ENCODE data around the gene PROCA1. TPM values are rescaled to one million over a fixed set of nuclear protein-coding genes. Genes with fewer than 3 reads are reported as not detected.

PROCA1 gene
- total RNA-seq, 1 experiment from 2014 or later = 14.2 TPM

GRCh38 chr17:28759256-28759865 is 47.7 kb upstream of the PROCA1 start:
- no peak overlapping the region for H3K4me3 ChIP-seq
- H3K27me3 ChIP-seq (ENCODE audit: insufficient read depth, low read depth) = no peaks in the 10 kb centered on the region
- H2AFZ ChIP-seq = no peak overlapping the region
- no peak overlapping the region for H3K4me2 ChIP-seq
- POLR2A ChIA-PET (ENCODE audit: unreplicated experiment) = no interaction called here
- no TSS peak for BruUV-seq (replicated peaks)
- peaks cover 9% of the 10 kb centered on the region for H3K79me2 ChIP-seq (ENCODE audit: low read depth)
- intact Hi-C loops (cut with micrococcal nuclease; ENCODE audit: unreplicated experiment) = no loop called here
- peaks cover 16% of the 10 kb centered on the region; the same call in 1 of the 2 replicates for H4K20me1 ChIP-seq (ENCODE audit: insufficient read depth)
- H3K9me2 ChIP-seq (ENCODE audit: insufficient read depth) = no peaks in the 10 kb centered on the region
- peaks cover 51% of the 10 kb centered on the region for H3F3A ChIP-seq (ENCODE audit: insufficient read depth, low read depth)
- no peaks in the 10 kb centered on the region for H3K9me3 ChIP-seq (ENCODE audit: insufficient read depth, low read depth)
- no peak overlapping the region for H3K27ac ChIP-seq
- TF ChIP-seq EZH2 (IDR thresholded peaks at IDR 0.05; ENCODE audit: low read depth) (no peak), CTCF (conservative IDR thresholded peaks at IDR 0.05) (no peak)
- peaks cover 15% of the 10 kb centered on the region for H3K4me1 ChIP-seq (replicated peaks; ENCODE audit: insufficient read depth)
- H3K36me3 ChIP-seq (ENCODE audit: low read depth) = no peaks in the 10 kb centered on the region
- CTCF ChIA-PET = no interaction called here
- no peak for DNase-seq

- Histone ChIP-seq H4K20me1 (ENCODE audit: insufficient read depth) (peaks cover 16% of the 10 kb centered on the region; the same call in 1 of the 2 replicates), H3F3A (ENCODE audit: insufficient read depth, low read depth) (peaks cover 48% of the 10 kb centered on the region), H3K4me3 (no peak overlapping the region), H3K4me2 (no peak overlapping the region), H3K27ac (no peak overlapping the region), H3K4me1 (replicated peaks; ENCODE audit: insufficient read depth) (peaks cover 15% of the 10 kb centered on the region), H3K36me3 (ENCODE audit: low read depth) (no peaks in the 10 kb centered on the region), H3K79me2 (ENCODE audit: low read depth) (peaks cover 9% of the 10 kb centered on the region), H3K9me3 (ENCODE audit: insufficient read depth, low read depth) (no peaks in the 10 kb centered on the region), H3K9me2 (ENCODE audit: insufficient read depth) (no peaks in the 10 kb centered on the region), H3K27me3 (ENCODE audit: insufficient read depth, low read depth) (no peaks in the 10 kb centered on the region), H2AFZ (no peak overlapping the region)
- CTCF ChIA-PET = no interaction called here
- no peak for DNase-seq
- intact Hi-C loops (cut with micrococcal nuclease; ENCODE audit: unreplicated experiment) = no loop called here
- TF ChIP-seq EZH2 (IDR thresholded peaks at IDR 0.05; ENCODE audit: low read depth) = no peak
- TF ChIP-seq CTCF (conservative IDR thresholded peaks at IDR 0.05) = no peak
- POLR2A ChIA-PET (ENCODE audit: unreplicated experiment) = no interaction called here
- no TSS peak for BruUV-seq (replicated peaks)
Observed at GRCh38 chr17:28758411-28759121, 46.9 kb upstream of the PROCA1 start.

GRCh38 chr17:28756049-28756804 is 44.5 kb upstream of the PROCA1 start:
- ChIA-PET CTCF (interaction anchor here (0.6 to 0.7 kb wide), 4 partner anchors 53 to 799 kb away, joined by 3 to 8 read pairs (median 3); no protein-coding TSS in a partner anchor), POLR2A (ENCODE audit: unreplicated experiment) (interaction anchor here (0.9 kb wide), 1 partner anchor 27 kb away, joined by 13 read pairs; no protein-coding TSS in a partner anchor)
- H2AFZ ChIP-seq = no peak overlapping the region
- intact Hi-C loops (cut with micrococcal nuclease; ENCODE audit: unreplicated experiment) = no loop called here
- peaks cover 54% of the 10 kb centered on the region; the same call in 1 of the 2 replicates for H3F3A ChIP-seq (ENCODE audit: insufficient read depth, low read depth)
- no peak overlapping the region for H3K4me3 ChIP-seq
- no peak for DNase-seq
- no peaks in the 10 kb centered on the region for H3K27me3 ChIP-seq (ENCODE audit: insufficient read depth, low read depth)
- BruUV-seq (replicated peaks) = no TSS peak
- no peak for TF ChIP-seq EZH2 (IDR thresholded peaks at IDR 0.05; ENCODE audit: low read depth)
- TF ChIP-seq CTCF (conservative IDR thresholded peaks at IDR 0.05) = no peak
- no peaks in the 10 kb centered on the region for H3K9me2 ChIP-seq (ENCODE audit: insufficient read depth)
- no peaks in the 10 kb centered on the region for H3K9me3 ChIP-seq (ENCODE audit: insufficient read depth, low read depth)
- no peaks in the 10 kb centered on the region; the same call in 1 of the 2 replicates for H3K79me2 ChIP-seq (ENCODE audit: low read depth)
- no peaks in the 10 kb centered on the region; the same call in 1 of the 2 replicates for H3K36me3 ChIP-seq (ENCODE audit: low read depth)
- H3K4me1 ChIP-seq (replicated peaks; ENCODE audit: insufficient read depth) = peaks cover 6% of the 10 kb centered on the region
- peaks cover 24% of the 10 kb centered on the region for H4K20me1 ChIP-seq (ENCODE audit: insufficient read depth)
- H3K4me2 ChIP-seq = no peak overlapping the region
- no peak overlapping the region for H3K27ac ChIP-seq
